ENCODE measurements around the gene CNTNAP5.

CNTNAP5 gene

DNA sequence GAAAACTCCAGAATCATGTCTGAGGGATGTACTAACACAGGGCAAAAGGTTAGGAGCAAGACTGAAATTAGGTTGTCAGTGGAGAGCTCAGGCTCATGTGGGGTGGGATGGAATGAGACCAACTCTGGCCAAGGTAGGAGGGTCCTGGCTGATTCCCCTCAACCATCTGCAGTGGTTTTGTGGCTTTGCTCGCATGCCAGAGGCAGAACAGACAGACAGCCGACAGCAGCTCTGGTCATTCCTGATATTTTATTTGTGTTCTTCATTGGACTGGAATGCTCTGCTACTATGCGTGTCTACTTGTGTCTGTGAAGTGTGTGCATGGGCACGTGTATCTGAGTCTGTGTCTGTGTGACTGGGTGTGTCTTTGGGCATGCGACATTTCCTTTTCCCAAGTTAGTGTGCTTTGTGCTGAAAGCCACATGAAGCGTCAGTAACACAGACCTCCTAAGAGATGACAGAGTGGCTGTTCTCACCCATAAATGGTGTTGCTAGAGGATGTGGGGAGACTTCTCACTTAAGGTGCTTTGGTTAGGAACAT, 239.5 kb downstream of the CNTNAP5 start:
- no peak for DNase-seq (ENCODE audit: low spot score)

- no peak for DNase-seq (ENCODE audit: low spot score)
These were observed 242.7 kb downstream of the CNTNAP5 start for GRCh38 chr2:124267794-124268193.

GRCh38 chr2:124269348-124269747, 244.3 kb downstream of the CNTNAP5 start:
- DNase-seq (ENCODE audit: low spot score), result no peak

DNA sequence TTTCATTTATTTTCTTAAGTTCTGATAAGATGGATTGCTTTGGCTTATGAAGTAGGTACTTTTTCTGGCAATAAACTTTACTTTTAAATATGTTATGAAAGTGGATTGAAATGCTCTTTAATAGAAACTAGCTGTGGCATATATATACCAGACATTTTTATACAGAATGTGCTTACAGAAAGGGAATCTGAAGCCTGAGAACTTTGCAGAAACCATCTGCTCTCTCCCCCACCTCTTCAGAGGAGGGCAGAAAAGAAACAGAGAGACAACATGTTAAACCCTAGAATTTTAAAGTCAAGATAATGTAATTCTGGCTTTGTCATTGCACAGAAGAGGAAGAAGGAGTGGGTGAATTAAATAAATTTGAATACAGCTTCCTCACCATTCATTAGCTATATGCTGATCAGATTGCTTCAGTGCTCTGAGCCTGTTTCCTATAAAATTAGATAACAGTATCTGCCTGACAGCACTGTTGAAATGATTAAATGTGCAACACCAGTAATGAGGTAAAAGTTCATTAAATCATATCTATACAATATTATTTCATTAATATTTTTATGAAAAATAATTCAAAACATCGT, 247.3 kb downstream of the CNTNAP5 start:
- DNase-seq (ENCODE audit: low spot score), result no peak

- DNase-seq (ENCODE audit: low spot score), result no peak
These were observed 256.5 kb downstream of the CNTNAP5 start for GRCh38 chr2:124281541-124281940.

- no peak for DNase-seq (ENCODE audit: low spot score)
These were observed 258.0 kb downstream of the CNTNAP5 start for GRCh38 chr2:124283096-124283495.

DNA sequence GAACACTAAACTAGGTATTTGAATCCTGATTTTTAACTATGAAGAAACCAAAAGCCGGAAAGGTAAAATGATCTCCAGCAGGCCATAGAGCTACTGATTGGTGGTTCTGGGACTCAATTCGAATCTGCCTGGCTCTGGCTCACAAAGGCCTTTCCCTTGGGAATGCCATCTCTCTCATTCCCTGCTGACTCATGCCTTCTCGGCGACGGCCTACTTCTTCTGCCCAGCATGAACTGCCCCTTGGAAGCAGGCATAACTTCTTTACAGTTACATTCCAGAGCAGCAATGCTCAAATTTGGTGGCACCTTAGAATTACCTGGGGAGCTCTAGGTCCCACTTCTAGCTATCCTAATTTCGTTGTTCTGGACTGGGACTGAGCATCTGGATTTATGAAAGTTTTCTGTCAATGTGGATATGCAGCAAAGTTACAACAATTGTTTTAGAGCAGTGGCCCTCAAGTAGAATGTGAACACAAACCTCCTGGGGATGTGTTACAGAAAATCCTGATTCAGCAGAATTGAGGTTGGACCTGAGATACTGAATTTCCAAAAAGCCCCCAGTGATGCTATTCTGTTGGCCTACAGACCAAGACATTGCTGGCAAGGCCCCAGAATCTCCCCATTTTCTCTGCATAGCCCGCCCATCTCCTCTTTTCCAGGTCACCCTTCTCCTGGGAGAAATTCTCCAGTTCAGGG, 261.1 kb downstream of the CNTNAP5 start:
- DNase-seq (ENCODE audit: low spot score), result no peak

DNA sequence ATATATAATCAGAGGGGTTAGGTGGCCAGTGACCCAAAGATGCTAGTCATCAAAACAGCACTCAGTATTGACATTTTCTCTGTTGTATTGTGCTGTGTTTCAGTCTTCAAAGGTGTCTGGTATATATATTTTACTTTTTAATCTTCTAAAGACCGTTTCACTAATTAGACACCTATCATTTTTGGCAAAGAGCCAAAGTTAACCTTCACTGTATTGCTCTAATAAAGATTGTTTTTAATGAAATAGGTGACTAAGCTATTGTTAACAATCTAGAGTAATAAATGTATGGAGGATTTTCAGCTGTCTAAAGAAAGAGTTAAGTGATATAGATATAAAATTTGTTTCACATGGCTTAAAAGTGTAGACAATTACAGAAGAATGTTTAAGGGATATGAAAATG, 264.0 kb downstream of the CNTNAP5 start:
- no peak for DNase-seq (ENCODE audit: low spot score)

- no peak for DNase-seq (ENCODE audit: low spot score)
These were observed 264.5 kb downstream of the CNTNAP5 start for GRCh38 chr2:124289615-124290014.

DNA sequence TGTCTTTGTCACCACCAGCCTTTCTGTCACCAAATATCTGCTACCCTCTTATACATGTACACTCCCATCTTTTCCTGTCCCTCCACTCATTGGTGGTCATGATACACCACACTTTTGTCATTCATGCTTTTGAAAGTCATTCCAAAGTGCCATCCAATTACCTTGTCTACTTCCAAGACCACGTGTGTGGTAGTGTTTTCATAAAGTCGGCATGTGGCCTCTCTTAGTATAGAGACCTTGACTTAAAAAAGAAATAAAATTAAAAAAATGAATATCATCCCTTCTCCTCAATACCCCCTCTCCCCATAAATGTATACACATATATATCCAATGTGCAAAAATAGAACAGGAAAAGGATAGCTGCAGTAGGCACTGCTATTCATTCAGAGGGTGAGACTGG, 271.4 kb downstream of the CNTNAP5 start:
- no peak for DNase-seq (ENCODE audit: low spot score)

GRCh38 chr2:124301915-124302314, 276.8 kb downstream of the CNTNAP5 start:
- DNase-seq (ENCODE audit: low spot score), result no peak

DNA sequence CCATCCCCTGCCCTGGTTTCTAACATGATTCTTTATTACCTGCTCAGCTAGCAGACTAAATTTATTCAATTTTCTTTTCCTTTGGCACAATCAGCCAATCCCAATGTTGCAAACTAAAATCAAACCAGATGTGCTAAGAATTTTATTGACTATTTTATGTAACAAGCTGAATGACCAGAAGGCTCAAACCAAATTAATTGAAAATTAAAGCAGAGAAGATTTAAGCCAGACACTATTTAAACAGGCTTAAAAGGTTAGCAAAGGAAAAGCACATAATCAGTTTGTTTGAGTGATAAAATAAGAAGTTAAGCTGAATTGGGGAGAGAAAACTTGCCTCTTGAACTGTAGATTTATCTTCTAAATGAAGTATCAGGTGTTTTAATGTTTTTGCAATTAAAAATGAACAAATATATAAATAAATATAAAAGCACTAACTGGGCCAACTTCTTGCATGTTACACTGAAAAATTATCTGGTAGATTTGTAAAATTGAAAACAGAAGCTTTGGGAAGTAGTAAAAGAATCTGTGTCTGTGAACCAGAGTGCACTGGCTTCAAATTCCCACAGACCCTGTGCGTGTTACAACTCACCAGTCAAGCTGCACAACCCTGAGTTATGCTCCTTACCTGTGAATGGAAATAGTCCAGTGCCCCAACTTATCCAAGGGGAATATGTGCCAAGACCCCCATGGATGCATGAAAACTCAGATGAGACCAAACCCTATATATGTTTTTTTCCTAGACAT, 283.4 kb downstream of the CNTNAP5 start:
- no peak for DNase-seq (ENCODE audit: low spot score)

GRCh38 chr2:124309563-124310138, 284.6 kb downstream of the CNTNAP5 start:
- DNase-seq (ENCODE audit: low spot score), result no peak

- no peak for DNase-seq (ENCODE audit: low spot score)
These were observed 285.6 kb downstream of the CNTNAP5 start for GRCh38 chr2:124310671-124311070.

DNA sequence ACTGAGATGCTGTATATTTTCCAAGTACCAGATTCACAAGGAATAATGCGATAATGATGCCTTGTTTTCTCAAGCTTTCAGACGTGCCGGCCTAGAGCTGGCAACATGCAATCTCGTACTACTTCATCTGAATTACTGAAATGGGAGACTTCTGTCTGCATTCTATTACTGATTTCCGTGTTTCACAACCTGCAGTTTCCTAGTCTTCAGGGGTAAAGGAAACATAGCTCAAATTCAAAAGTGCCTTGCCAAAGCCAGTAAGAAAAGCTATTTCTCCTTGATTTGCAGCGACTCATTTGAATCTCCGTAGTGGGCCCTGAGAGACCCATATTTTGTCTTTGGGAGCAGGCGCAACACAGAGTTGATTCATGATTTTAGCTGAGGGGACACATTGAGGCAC, 289.0 kb downstream of the CNTNAP5 start:
- no peak for DNase-seq (ENCODE audit: low spot score)

DNA sequence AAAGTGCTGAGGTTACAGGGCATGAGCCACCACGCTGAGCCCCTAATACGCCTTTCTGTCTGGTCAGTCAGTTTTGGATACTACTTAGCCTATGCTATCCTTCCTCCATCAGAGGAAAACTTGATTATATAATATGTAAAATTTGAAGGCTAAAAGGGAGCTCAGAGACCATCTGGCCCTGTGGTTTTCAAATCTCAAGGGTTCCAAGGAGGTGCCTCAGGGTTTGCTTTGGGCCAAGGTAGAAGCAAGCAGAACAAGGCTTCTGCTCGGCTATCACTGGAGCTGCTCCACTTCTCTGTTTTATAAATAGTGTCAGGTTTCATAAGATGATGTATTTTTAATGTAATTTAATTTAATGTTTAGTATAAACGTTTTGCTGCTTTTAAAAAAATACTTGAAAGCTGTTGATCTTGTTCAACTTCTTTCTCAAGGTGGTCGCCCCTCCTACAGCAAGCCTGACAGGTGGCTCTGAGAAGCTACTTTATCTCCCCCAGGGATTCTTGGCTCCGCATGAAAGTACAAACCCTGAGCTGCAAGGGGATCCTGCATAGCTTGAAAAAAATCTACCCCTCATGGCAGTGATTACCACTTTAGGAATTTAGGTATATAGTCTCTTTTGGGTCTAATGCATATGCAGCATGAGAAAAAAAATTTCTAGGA, 290.3 kb downstream of the CNTNAP5 start:
- DNase-seq (ENCODE audit: low spot score), result no peak

GRCh38 chr2:124316133-124316532, 291.0 kb downstream of the CNTNAP5 start:
- no peak for DNase-seq (ENCODE audit: low spot score)

GRCh38 chr2:124316881-124317605, 292.0 kb downstream of the CNTNAP5 start:
- no peak for DNase-seq (ENCODE audit: low spot score)

DNA sequence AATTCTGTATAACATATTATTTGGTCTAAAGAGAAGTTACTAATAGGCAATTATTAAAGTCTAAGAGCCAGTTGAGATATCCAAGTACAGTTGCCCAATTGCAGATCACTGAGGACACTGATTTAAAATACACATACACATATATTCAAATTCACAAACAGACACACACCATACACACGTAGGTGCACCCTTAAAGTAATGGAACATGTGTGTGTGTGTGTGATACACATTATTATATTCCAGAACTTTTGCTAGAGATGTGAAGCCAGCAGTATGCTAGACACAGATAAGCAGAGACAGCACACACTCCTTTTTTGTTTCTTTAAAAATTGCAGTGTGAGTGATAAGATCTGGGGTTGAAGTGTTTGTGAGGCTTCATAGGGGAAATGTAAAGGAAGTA, 292.5 kb downstream of the CNTNAP5 start:
- DNase-seq (ENCODE audit: low spot score), result no peak

DNA sequence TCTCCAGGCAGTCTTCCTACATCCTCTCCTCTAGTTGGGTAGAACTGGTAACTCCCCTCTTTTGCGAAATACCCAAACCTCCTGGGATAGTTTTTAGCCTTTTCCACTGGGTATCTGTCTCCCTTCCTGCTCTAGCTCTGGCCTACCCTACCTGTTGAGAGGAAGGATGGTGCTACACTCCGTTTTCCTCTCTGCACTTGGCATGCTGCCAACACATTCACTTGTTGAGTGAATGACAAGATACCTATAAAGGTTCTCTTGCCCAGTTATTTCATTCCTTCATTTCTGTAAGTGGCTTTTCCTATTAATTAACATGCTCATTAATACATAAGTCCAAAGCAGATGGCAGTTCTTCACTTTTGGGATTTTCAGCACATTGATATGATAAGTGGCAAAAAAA, 293.8 kb downstream of the CNTNAP5 start:
- DNase-seq (ENCODE audit: low spot score), result no peak

GRCh38 chr2:124319577-124319976, 294.5 kb downstream of the CNTNAP5 start:
- DNase-seq (ENCODE audit: low spot score), result no peak

Measured in globus pallidus (tissue), 1 donor.